CD4-positive, alpha-beta T cell treated with Interleukin-17A for 4 hours (primary cell): ENCODE data around the gene FAM234B.
"Not testable (repeated sequence)": the region's sequence is repeated elsewhere in the genome, so short reads cannot be mapped to it uniquely, and the experiment has no call there.

ENCODE experiments used
- DNase-seq: peaks from one replicate; pipeline ENCODE4 v3.0.0-alpha.2; 2020; ENCODE audit warnings: mixed read lengths

FAM234B gene

GRCh38 chr12:13062669-13063068, 18.5 kb downstream of the FAM234B start:
- no peak for DNase-seq

DNA sequence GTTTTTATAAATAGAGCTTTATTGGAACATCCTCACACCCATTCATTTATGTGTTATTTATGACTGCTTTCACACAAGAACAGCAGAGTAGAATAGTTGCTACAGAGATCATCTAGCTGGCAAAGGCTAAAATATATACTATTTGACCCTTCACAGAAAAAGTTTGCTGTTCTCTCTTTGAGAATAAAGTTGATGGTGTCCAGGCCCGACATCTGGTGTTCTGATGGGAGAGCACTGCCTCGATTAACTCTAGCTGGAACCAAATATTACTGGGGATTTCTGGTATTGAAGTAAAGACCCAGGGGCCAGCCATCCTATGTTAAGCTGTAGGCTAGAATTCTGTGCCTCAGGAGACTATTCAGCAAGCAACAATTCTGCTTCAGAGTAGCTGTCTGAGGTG, 21.8 kb downstream of the FAM234B start:
- DNase-seq: no peak

DNA sequence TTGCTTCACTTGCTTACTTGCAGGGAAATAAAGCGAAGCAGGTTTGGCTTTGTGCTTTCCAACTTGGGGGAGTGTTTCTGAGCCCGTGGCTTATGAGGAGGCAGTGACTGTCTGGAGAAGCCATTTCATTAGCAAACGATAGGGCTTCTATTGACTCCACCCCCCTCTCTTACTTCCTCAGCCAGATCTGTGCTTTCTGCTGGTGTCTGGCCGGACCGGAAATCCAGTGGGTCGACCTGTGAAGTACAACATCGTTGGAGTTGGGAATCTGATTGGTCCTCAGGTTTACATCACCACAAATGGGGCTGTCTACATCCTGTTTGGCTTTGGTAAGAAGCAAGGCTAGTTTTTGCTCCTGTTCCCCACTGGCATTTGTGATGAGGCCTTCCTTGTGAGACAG, 22.3 kb downstream of the FAM234B start:
- DNase-seq: no peak

DNA sequence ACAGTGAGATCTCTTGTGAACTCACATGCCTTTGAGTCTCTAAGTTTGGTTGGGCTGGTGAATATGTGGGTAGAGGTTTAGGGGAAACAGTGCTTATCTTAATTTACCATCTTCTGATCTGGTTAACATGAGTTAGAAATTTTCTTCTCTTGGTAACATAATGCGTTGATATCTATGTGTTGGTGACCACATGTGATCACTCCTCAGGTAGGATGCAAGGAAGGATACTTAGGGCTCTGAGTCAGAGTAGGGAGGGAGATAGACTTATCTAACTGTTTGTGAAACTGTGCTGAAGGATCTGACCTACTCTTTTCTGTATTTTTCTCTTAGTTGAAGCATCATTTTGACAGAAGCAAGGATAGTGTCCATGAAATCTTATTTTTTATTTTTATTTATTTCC, 23.1 kb downstream of the FAM234B start:
- DNase-seq: no peak

DNA sequence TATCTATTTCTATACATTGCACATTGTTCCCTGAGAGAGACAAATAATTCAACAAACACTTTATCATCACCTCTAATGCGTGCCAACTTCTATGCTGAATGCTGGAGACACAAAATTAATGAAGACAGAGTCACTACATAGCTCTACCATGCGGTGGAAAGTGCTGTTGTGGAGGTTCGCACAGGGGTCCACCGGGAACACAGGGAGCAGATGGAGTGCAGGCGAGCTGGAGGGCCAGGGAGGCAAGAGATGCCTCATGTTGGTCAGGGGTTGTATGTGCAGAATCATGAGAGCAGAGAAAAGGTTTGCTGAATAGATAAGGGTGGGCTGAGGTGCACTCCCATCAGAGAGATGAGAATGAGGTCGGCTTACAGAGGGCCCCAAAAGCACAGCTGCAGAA, 25.2 kb downstream of the FAM234B start:
- DNase-seq: no peak

DNA sequence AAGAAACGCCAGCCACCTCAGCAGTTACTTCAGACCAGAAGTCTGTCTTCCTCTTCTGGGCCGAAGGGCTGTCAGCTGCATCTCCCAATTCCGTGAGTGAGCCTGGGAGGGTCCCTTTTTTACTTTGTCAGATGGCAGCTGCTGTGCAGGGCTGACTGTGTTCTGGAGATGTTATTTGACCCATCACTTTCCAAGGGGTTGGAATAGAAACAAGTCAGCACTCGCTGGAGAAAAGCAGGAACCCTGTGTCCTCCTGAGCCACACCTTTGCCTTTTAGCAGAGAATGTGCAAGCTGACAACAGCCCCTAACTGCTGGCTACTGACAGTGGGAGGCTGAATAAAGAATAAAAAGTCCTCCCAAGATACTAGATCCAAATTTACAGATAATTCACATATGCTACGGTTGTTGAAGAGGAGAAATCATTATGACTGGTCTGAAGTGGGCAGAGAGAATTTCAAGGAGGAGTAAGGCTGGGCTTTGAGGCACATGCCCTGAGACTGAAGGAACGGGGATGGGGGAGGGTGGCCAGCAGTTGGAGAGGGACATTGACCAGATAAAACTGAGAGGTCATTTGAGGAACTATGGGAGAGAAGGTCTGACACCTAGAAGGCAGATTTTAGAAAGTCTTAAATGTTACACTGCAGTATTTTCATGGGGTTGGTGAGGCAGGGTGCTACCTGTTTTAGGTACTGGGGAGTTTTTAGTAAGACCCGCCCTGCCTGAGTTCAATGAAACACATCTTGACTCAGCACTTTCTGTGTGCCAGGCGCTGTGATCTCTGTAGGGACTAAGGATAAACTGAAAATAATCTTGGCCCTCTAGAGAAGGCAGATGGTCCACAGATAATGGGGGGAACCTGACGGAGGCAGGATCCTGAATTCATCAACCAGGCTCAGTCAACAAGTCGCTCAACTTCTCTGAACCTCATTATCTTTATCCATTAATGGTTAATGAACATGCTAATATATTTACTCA, 27.4 kb downstream of the FAM234B start:
- no peak for DNase-seq

DNA sequence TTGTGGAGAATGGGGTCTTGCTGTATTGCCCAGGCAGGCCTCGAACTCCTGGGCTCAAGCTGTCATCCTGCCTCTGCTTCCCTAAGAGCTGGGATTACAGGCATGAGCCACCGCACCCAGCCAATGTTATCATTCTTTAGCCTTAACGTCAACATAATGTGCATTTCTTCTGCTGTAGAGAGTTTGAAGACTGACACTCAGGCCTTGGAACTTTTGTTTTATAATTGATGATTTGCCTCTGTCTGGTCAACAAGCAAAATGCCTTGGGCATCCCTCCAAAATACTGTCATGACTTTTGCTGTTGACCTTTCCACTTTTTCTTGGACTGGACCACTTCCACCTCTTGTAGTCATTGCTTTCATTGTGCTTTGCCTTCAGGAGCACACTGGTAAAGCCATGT, 29.0 kb downstream of the FAM234B start:
- DNase-seq: no peak

GRCh38 chr12:13074396-13075117, 30.4 kb downstream of the FAM234B start:
- no peak for DNase-seq

GRCh38 chr12:13075118-13075480, 30.9 kb downstream of the FAM234B start:
- DNase-seq: no peak

DNA sequence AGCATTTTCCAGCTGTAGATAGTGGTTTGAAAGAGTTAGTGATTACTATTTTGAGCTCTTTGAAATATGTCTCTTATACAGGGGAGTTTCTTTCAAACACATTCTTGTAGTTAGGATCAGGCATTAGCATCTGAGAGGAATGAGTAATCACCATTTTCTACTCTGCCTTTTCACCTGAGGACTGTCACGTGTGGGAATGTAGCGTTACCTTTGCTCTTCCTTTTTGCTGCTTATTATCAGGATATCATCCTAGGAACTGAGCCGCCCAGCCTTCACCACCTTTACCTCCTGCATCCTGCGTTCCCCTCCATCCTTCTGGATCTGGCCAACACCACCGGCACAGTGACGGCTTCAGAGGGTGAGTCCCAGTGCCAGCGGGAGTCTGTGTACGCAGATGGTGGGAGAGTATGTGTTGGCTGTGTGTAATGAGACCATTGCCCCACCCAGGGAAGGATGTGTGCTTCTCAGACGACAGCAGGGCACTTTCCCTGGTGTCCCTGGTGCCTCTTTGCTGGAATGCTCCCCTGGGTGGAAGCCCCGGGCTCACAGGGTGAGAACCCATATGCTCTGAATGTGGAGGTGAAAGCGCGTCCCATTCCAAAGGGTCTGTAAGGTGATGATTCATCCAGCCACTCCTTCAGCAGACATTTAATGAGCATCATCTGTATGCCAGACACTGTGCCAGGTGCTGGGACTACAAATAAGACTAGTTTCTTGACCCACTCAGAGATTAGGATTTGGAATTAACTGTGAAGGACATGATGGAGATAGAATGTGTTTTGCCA, 31.8 kb downstream of the FAM234B start:
- DNase-seq: no peak

GRCh38 chr12:13079440-13079906, 35.3 kb downstream of the FAM234B start:
- no peak for DNase-seq

GRCh38 chr12:13080266-13080665, 36.1 kb downstream of the FAM234B start:
- no peak for DNase-seq

- no peak for DNase-seq
These were observed 38.7 kb downstream of the FAM234B start for GRCh38 chr12:13082861-13083260.

- DNase-seq: not testable (repeated sequence)
These were observed 39.5 kb downstream of the FAM234B start for GRCh38 chr12:13083638-13084037.

GRCh38 chr12:13084898-13085640, 40.9 kb downstream of the FAM234B start:
- no peak for DNase-seq

GRCh38 chr12:13085968-13086686, 41.9 kb downstream of the FAM234B start:
- DNase-seq: no peak

DNA sequence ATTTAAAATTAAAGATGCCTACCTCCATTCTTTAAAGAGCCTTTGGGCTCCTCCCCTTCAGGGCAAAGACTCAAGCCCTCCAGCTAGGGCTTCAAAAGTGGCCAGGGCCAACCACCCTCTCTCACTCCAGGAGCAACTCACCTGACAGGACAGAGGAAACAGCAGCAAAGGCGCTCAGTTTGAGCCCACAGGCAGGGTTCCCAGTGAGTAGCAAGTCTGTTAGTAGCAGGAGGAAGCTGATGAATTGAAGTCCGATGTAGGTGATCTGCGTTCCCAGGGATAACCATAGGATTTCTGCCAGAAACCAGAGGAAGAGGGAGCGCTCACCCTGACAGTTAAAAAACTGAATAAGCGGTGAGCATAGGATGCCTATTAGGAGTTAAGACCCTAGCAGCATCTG, 43.6 kb downstream of the FAM234B start:
- no peak for DNase-seq

DNA sequence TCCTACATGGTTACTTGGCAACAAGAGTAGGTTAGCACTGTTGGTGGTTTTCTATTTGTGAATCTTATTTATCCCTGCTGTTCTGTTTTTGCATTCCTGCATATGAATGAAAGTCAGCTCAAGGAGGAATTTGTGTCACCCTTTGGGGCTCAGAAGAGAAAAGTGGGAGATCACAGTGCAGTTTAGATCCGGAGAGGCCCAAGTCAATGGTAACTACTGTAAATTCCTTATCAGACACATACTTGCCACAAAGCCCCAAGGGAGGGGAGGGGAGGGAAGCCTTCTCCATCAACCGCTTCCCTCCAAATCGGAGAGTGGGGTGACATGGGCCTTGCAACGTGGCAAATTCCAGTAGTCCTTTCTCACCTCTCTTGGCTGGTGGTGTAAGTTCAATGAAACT, 44.3 kb downstream of the FAM234B start:
- DNase-seq: no peak

DNA sequence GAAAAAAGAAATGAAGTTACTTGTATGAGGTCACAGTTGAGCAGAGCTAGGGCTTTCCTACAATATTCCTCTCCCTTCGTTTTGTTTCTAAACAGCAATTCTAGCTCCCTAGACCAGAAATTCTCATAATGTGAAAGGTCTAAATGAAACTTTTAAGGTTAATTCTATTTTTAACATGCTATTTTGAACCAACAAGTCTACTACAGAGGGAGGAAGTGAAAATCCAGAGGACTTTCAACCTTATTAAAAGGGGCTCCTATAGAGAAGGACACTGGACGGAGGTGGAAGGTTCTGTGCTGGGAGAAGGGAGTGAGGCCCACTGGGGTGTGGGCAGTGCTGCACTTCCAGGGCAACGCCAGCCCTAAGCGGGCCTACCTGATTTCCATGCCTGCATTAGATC, 45.9 kb downstream of the FAM234B start:
- no peak for DNase-seq

- DNase-seq: no peak
These were observed 47.7 kb downstream of the FAM234B start for GRCh38 chr12:13091832-13092231.

- DNase-seq: no peak
These were observed 49.1 kb downstream of the FAM234B start for GRCh38 chr12:13093191-13093847.
